Natural killer cell (primary cell): ENCODE results near the gene GATA6. TPM values are rescaled to one million over a fixed set of nuclear protein-coding genes. Genes with fewer than 3 reads are reported as not detected.

Source experiments
- ATAC-seq, 3 donors: fragments of 150-1000 bp in 2 of 3; fragments of 200-7000 bp in 1 of 3; cut with Tn5 transposase; 1 replicate in 1 of 3; 2 replicates in 2 of 3; pipeline ENCODE4 v1.10.0; 2021; ENCODE audit warnings: mild to moderate bottlenecking in 2 of 3, moderate library complexity in 2 of 3
- DNase-seq, 2 donors: peaks; one replicate each; pipeline versions ENCODE4 v3.0.0 to v3.0.0-alpha.2; 2013 to 2021; ENCODE audit warnings: mixed read lengths in 1 of 2
- H3K27ac ChIP-seq: one replicate; pipeline ENCODE4 v1.5.1; 2013; ENCODE audit warnings: mild to moderate bottlenecking, low read length
- H3K27me3 ChIP-seq: one replicate; pipeline ENCODE4 v1.6.1; 2013; ENCODE audit warnings: low read length; ENCODE audit not compliant: control insufficient read depth, insufficient read depth
- H3K36me3 ChIP-seq: one replicate; pipeline ENCODE4 v1.6.1; 2013; ENCODE audit warnings: low read length; ENCODE audit not compliant: control insufficient read depth, insufficient read depth
- H3K4me1 ChIP-seq: one replicate; pipeline ENCODE4 v1.6.1; 2013; ENCODE audit warnings: low read length; ENCODE audit not compliant: control insufficient read depth, insufficient read depth
- H3K4me3 ChIP-seq: one replicate; pipeline ENCODE4 v1.5.1; 2013; ENCODE audit warnings: low read length
- H3K9me3 ChIP-seq: one replicate; pipeline ENCODE4 v1.6.1; 2013; ENCODE audit warnings: low read length; ENCODE audit not compliant: control insufficient read depth, insufficient read depth
- H3K27ac Mint-ChIP-seq, 2 donors: one replicate each; pipeline ENCODE4 v1.8.0; 2022; ENCODE audit warnings: mild to moderate bottlenecking in 2 of 2, mixed read lengths in 2 of 2, moderate library complexity in 1 of 2
- H3K27me3 Mint-ChIP-seq, 2 donors: one replicate each; pipeline ENCODE4 v1.8.0; 2022; ENCODE audit warnings: low read depth in 2 of 2, mixed read lengths in 2 of 2
- H3K36me3 Mint-ChIP-seq: one replicate; pipeline ENCODE4 v1.8.0; 2022; ENCODE audit warnings: mixed read lengths
- H3K4me1 Mint-ChIP-seq, 2 donors: one replicate each; pipeline ENCODE4 v1.8.0; 2022; ENCODE audit warnings: mixed read lengths in 2 of 2
- H3K4me3 Mint-ChIP-seq: one replicate; pipeline ENCODE4 v1.8.0; 2022; ENCODE audit warnings: mild to moderate bottlenecking, moderate library complexity, mixed read lengths
- H3K9me3 Mint-ChIP-seq, 2 donors: one replicate each; pipeline ENCODE4 v1.8.0; 2022; ENCODE audit warnings: mixed read lengths in 2 of 2
- WGBS: methylation state at CpG from one replicate; pipeline ENCODE4 v1.1.7; 2013; ENCODE audit warnings: missing lambda C conversion rate; ENCODE audit not compliant: insufficient coverage; 5-methylcytosine and 5-hydroxymethylcytosine counted together
- intact Hi-C: fragments of 100-400 bp; cut with micrococcal nuclease; formaldehyde crosslinking; loops from one replicate; pipeline ENCODE4 v1.14.2; 2022
- total RNA-seq, 4 donors: library from RNA; stranded (reverse); fragments of 120-200 nt in 1 of 4; gene quantifications; one replicate each; pipeline versions ENCODE4 v1.2.3 to v1.2.4, GENCODE V29; 2013 to 2022
- TF ChIP-seq, protein P1 (sequence below): fragments of 200-600 bp; IDR thresholded peaks from one replicate; pipeline ENCODE4 v1.8.0; 2022; ENCODE audit warnings: antibody characterized with exemption

The GATA6 gene
- total RNA-seq, 3 donors from 2014 or later (not counting 1 experiment from before 2014, with no cell fraction given): 0.54 to 1.1 (median 1.0) TPM

DNA sequence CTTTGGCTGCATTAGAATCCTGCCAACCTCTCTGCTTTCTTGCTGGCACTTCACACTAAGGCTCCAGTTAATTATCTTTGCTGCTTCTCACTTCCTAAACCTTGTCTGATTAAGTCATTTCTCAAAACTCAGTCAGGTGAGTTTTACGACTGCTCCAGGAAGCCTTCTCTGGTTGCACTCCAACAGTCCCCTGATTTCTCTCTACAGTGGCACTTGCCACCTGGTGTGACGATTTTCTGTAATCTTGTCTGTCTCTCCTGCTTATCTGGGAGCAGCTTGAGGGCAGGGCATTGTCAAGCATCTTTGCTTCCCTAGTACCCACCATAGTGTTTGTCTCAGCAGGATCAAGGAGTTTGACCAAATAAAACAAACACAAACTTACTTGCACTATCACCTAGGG, 10.4 kb upstream of the GATA6 start:
- DNase-seq (no peak), ATAC-seq (no peak)
- intact Hi-C loops: no loop called here
- H3K36me3 ChIP-seq: no peaks in the 10 kb centered on the region
- Mint-ChIP-seq H3K36me3 (no peaks in the 10 kb centered on the region), H3K4me1 (no peaks in the 10 kb centered on the region), H3K27ac (no peak overlapping the region), H3K27me3 (peaks cover 52 to 60% of the 10 kb centered on the region in 2 donors), H3K9me3 (no peaks in the 10 kb centered on the region), H3K4me3 (no peak overlapping the region)
- WGBS: 77% methylated on average over 2 of the region's 2 CpGs
- H3K4me1 ChIP-seq: no peaks in the 10 kb centered on the region
- H3K9me3 ChIP-seq: no peaks in the 10 kb centered on the region
- TF ChIP-seq, protein P1, sequence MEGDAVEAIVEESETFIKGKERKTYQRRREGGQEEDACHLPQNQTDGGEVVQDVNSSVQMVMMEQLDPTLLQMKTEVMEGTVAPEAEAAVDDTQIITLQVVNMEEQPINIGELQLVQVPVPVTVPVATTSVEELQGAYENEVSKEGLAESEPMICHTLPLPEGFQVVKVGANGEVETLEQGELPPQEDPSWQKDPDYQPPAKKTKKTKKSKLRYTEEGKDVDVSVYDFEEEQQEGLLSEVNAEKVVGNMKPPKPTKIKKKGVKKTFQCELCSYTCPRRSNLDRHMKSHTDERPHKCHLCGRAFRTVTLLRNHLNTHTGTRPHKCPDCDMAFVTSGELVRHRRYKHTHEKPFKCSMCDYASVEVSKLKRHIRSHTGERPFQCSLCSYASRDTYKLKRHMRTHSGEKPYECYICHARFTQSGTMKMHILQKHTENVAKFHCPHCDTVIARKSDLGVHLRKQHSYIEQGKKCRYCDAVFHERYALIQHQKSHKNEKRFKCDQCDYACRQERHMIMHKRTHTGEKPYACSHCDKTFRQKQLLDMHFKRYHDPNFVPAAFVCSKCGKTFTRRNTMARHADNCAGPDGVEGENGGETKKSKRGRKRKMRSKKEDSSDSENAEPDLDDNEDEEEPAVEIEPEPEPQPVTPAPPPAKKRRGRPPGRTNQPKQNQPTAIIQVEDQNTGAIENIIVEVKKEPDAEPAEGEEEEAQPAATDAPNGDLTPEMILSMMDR: no peak
- H3K27me3 ChIP-seq: peaks cover 21% of the 10 kb centered on the region
- no peak overlapping the region for H3K4me3 ChIP-seq
- no peak overlapping the region for H3K27ac ChIP-seq

- DNase-seq (no peak), ATAC-seq (no peak)
- Histone ChIP-seq H3K4me1 (peaks cover 10% of the 10 kb centered on the region), H3K27me3 (peaks cover 36% of the 10 kb centered on the region), H3K27ac (no peak overlapping the region), H3K36me3 (no peaks in the 10 kb centered on the region), H3K4me3 (no peak overlapping the region), H3K9me3 (no peaks in the 10 kb centered on the region)
- 77% methylated on average over 5 of the region's 5 CpGs for WGBS
- no peaks in the 10 kb centered on the region for H3K36me3 Mint-ChIP-seq
- no peak overlapping the region for H3K4me3 Mint-ChIP-seq
- TF ChIP-seq, protein P1: no peak
- H3K4me1 Mint-ChIP-seq: peaks cover 3 to 10% of the 10 kb centered on the region in 2 donors
- intact Hi-C loops: loop anchor here (10.0 kb wide), 2 partner anchors 104 to 184 kb away; no protein-coding TSS in a partner anchor
- H3K27ac Mint-ChIP-seq: no peak overlapping the region
- H3K27me3 Mint-ChIP-seq: peaks cover 56 to 65% of the 10 kb centered on the region in 2 donors
- no peaks in the 10 kb centered on the region for H3K9me3 Mint-ChIP-seq
These were observed 8.3 kb upstream of the GATA6 start for GRCh38 chr18:22161090-22161489.

DNA sequence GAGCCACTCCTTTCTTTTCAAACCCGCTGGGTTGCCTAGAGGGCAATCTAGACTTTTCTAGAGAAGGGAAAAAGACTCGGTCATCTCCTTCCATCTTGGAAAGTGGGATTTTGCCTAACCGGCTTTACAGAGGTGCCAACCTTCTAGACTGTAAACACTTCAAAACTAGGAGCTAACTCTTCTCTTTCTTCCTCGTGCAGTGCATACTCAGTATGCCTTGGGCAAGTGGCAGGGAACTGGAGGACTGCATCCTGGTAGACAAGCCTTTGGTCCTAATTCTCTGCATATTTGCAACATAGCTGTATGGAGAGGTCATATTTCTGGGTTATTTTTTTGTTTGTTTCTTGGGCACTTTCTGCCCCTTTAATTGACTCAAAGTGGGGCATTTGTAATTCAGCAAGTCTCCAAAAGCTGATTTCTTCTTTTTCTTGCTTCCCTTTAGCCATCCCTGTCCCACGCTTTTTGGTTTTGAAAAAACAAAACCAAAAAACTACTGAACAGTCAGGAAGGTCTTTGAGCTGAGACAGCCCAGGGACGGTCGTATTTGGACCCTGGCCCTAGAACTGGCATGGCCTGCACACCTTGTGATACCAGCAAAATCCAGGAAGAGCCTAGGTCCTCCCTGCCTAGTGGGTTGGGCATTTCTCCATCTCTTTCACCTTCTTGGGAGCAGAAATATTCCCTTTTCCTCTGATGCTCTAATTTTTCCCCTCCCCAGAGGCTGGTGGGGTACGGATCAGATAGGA, 5.8 kb upstream of the GATA6 start:
- no peaks in the 10 kb centered on the region for H3K36me3 Mint-ChIP-seq
- H3K27ac Mint-ChIP-seq: no peak overlapping the region
- H3K4me3 Mint-ChIP-seq: no peak overlapping the region
- ATAC-seq: no peak
- peaks cover 64 to 75% of the 10 kb centered on the region in 2 donors for H3K27me3 Mint-ChIP-seq
- Histone ChIP-seq H3K36me3 (no peaks in the 10 kb centered on the region), H3K4me1 (peaks cover 32% of the 10 kb centered on the region), H3K27me3 (peaks cover 61% of the 10 kb centered on the region), H3K27ac (no peak overlapping the region), H3K9me3 (peaks cover 3% of the 10 kb centered on the region), H3K4me3 (no peak overlapping the region)
- DNase-seq: no peak
- TF ChIP-seq, protein P1: no peak
- intact Hi-C loops: loop anchor here (10.0 kb wide), 2 partner anchors 101 to 181 kb away; no protein-coding TSS in a partner anchor
- WGBS: 58% methylated on average over 8 of the region's 8 CpGs
- H3K9me3 Mint-ChIP-seq: no peaks in the 10 kb centered on the region
- peaks cover 7 to 25% of the 10 kb centered on the region in 2 donors for H3K4me1 Mint-ChIP-seq
